HCT116 (cell line): ENCODE results near the gene DHX57. TPM values are rescaled to one million over a fixed set of nuclear protein-coding genes. Genes with fewer than 3 reads are reported as not detected.

ENCODE experiments used
- ATAC-seq: fragments of 200-7000 bp; cut with Tn5 transposase; 2 replicates; pipeline ENCODE4 v1.9.1; 2020; ENCODE audit warnings: mild to moderate bottlenecking, moderate library complexity
- BruUV-seq: library from RNA; stranded (reverse); fragments of 400-500 nt; replicated peaks from 2 replicates; lab custom pipeline; 2021; lab: Mats Ljungman, UMichigan
- CTCF ChIA-PET: fragments of 300-600 bp; sonication (Branson Sonifier 250); formaldehyde crosslinking; loops from one replicate; lab custom pipeline; 2021; ENCODE audit warnings: antibody characterized with exemption; lab: Charles Lee
- POLR2A ChIA-PET: fragments of 300-600, 350-600 bp; sonication (Branson Sonifier 250); formaldehyde crosslinking; loops from one replicate; lab custom pipeline; 2021; ENCODE audit warnings: antibody characterized with exemption; lab: Charles Lee
- RAD21 ChIA-PET, 2 experiments: fragments of 300-600 bp; sonication (Branson Sonifier 250); formaldehyde crosslinking; loops; one replicate each; lab custom pipeline; 2023; ENCODE audit warnings: low total read pairs in 2 of 2; ENCODE audit not compliant: uncharacterized antibody in 2 of 2, unreplicated experiment in 2 of 2, low non-redundant PET in 1 of 2; lab: Charles Lee
- DNase-seq: peaks from one replicate; pipeline ENCODE4 v3.0.0-alpha.2; 2010; ENCODE audit warnings: low read depth, low spot score
- H2AFZ ChIP-seq: fragments of 200-600 bp; shearing (Covaris generic), sonication (generic); 2 replicates; pipeline ENCODE4 v1.6.1; 2017; ENCODE audit warnings: low read depth, mixed run types, mixed read lengths, antibody characterized with exemption, low read length; ENCODE audit not compliant: poor library complexity, severe bottlenecking
- H3K27ac ChIP-seq: 2 replicates; pipeline ENCODE4 v1.5.1; 2012; ENCODE audit warnings: low read depth, low read length
- H3K27me3 ChIP-seq: fragments of 200-600 bp; sonication (generic); 2 replicates; pipeline ENCODE4 v1.6.1; 2016; ENCODE audit warnings: mixed run types, low read length, mixed read lengths; ENCODE audit not compliant: insufficient read depth
- H3K36me3 ChIP-seq, 2 experiments: fragments of 200-500 bp in 1 of 2; fragments of 200-600 bp in 1 of 2; sonication (Bioruptor generic) in 1 of 2; sonication (generic) in 1 of 2; 2 replicates each; pipeline versions ENCODE4 v1.5.1 to v1.6.1; 2014 to 2016; ENCODE audit warnings: low read length in 2 of 2, inconsistent platforms in 1 of 2, mixed read lengths in 1 of 2, mixed run types in 1 of 2; ENCODE audit not compliant: insufficient read depth in 2 of 2, control insufficient read depth in 1 of 2
- H3K4me1 ChIP-seq, 2 experiments: fragments of 200-600 bp in 1 of 2; sonication (generic) in 1 of 2; 2 replicates each; pipeline versions ENCODE4 v1.5.1 to v1.6.1; 2012 to 2017; ENCODE audit warnings: low read length in 2 of 2, inconsistent platforms in 1 of 2, mild to moderate bottlenecking in 1 of 2, mixed read lengths in 1 of 2, mixed run types in 1 of 2, moderate library complexity in 1 of 2; ENCODE audit not compliant: insufficient read depth in 2 of 2, control insufficient read depth in 1 of 2
- H3K4me2 ChIP-seq: fragments of 200-600 bp; sonication (generic); 2 replicates; pipeline ENCODE4 v1.6.1; 2017; ENCODE audit warnings: mixed run types, low read length, mixed read lengths
- H3K4me3 ChIP-seq, 2 experiments: fragments of 200-600 bp in 1 of 2; sonication (generic) in 1 of 2; replicated peaks in 1 of 2; 2 replicates each; pipeline ENCODE4 v1.5.1; 2011 to 2016; ENCODE audit warnings: low read length in 2 of 2, control low read depth in 1 of 2, low read depth in 1 of 2, mild to moderate bottlenecking in 1 of 2, mixed read lengths in 1 of 2, mixed run types in 1 of 2
- H3K79me2 ChIP-seq: fragments of 200-600 bp; sonication (generic); 2 replicates; pipeline ENCODE4 v1.6.1; 2017; ENCODE audit warnings: mild to moderate bottlenecking, mixed run types, low read length, moderate library complexity, mixed read lengths; ENCODE audit not compliant: insufficient read depth
- H3K9ac ChIP-seq: fragments of 200-600 bp; sonication (generic); 2 replicates; pipeline ENCODE4 v1.6.1; 2016; ENCODE audit warnings: low read length, mixed read lengths
- H3K9me2 ChIP-seq: fragments of 200-600 bp; sonication (generic), shearing (Covaris generic); 2 replicates; pipeline ENCODE4 v1.6.1; 2017; ENCODE audit warnings: mixed run types, mild to moderate bottlenecking, moderate library complexity; ENCODE audit not compliant: insufficient read depth
- H3K9me3 ChIP-seq, 2 experiments: fragments of 200-500 bp in 1 of 2; fragments of 200-600 bp in 1 of 2; sonication (Bioruptor generic) in 1 of 2; sonication (generic) in 1 of 2; 2 replicates each; pipeline ENCODE4 v1.6.1; 2014 to 2017; ENCODE audit warnings: low read length in 2 of 2, mixed read lengths in 2 of 2, inconsistent platforms in 1 of 2, low read depth in 1 of 2, mild to moderate bottlenecking in 1 of 2, mixed run types in 1 of 2, moderate library complexity in 1 of 2; ENCODE audit not compliant: control insufficient read depth in 1 of 2, insufficient read depth in 1 of 2
- H4K20me1 ChIP-seq: fragments of 200-600 bp; sonication (generic), shearing (Covaris generic); 2 replicates; pipeline ENCODE4 v1.6.1; 2017; ENCODE audit warnings: mixed run types, mild to moderate bottlenecking, moderate library complexity; ENCODE audit not compliant: insufficient read depth
- CEBPB ChIP-seq: IDR thresholded peaks from 2 replicates; pipeline ENCODE4 v1.6.1; 2012; ENCODE audit warnings: low read depth
- EZH2 ChIP-seq: fragments of 200-600 bp; sonication (generic); IDR thresholded peaks from 2 replicates; pipeline ENCODE4 v1.6.1; 2017; ENCODE audit warnings: antibody characterized with exemption, mixed run types
- EZH2phosphoT487 ChIP-seq: fragments of 200-600 bp; IDR thresholded peaks from 2 replicates; pipeline ENCODE4 v1.6.1; 2018; ENCODE audit warnings: antibody characterized with exemption, borderline replicate concordance
- POLR2A ChIP-seq: IDR thresholded peaks from 2 replicates; pipeline ENCODE4 v1.7.0; 2011; ENCODE audit warnings: borderline replicate concordance; ENCODE audit not compliant: insufficient read depth, insufficient read length; ENCODE audit errors: extremely low read depth
- POLR2AphosphoS5 ChIP-seq: IDR thresholded peaks from 2 replicates; pipeline ENCODE4 v1.6.1; 2011; ENCODE audit warnings: mild to moderate bottlenecking, low read depth, low read length, moderate library complexity
- RAD21 ChIP-seq: IDR thresholded peaks from 2 replicates; pipeline ENCODE4 v1.6.1; 2012; ENCODE audit warnings: low read depth, mild to moderate bottlenecking
- SP1 ChIP-seq: IDR thresholded peaks from 2 replicates; pipeline ENCODE4 v1.6.1; 2012; ENCODE audit warnings: low read depth
- YY1 ChIP-seq: IDR thresholded peaks from 2 replicates; pipeline ENCODE4 v1.6.1; 2011; ENCODE audit warnings: low read length, low read depth, moderate library complexity, mild to moderate bottlenecking; ENCODE audit not compliant: insufficient replicate concordance; ENCODE audit errors: extremely low read depth
- ZNF274 ChIP-seq: fragments of 200-500 bp; sonication (Bioruptor generic); IDR thresholded peaks from 2 replicates; pipeline ENCODE4 v1.6.1; 2014; ENCODE audit warnings: mild to moderate bottlenecking, low read depth, low read length, inconsistent platforms
- intact Hi-C: fragments of 100-400 bp; cut with micrococcal nuclease; formaldehyde crosslinking; loops from 2 replicates; pipeline ENCODE4 v1.10.0; 2022
- total RNA-seq: library from RNA; stranded (reverse); gene quantifications from one replicate; pipeline ENCODE4 v1.2.1, GENCODE V29; 2021; ENCODE audit not compliant: unreplicated experiment
- TF ChIP-seq, protein P1 (sequence below): IDR thresholded peaks from 2 replicates; pipeline ENCODE4 v1.6.1; 2011; ENCODE audit warnings: mild to moderate bottlenecking, low read length, moderate library complexity; ENCODE audit not compliant: insufficient replicate concordance; ENCODE audit errors: extremely low read depth
- TF ChIP-seq, protein P2 (sequence below): IDR thresholded peaks from 2 replicates; pipeline ENCODE4 v1.6.1; 2012

DHX57 gene
- total RNA-seq, 1 experiment from 2014 or later, result 19.4 TPM

DNA sequence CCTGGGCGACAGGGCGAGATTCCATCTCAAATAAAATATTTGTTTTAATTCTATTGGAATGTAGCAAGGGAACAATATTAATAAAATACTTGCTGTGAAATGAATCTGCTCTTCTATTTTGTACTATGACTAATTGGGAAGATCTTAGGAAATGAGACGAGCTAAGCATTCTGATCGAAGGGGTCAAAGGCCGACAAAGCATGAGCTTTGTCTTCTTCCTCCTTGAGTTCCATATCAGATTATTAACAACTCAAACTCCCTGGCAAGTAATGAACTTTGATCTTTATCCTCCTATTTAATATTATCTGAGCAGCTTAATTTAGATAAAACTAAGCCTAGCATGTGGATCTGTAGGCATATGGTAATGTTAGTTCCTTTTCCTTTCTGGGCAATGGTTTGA lies 82.2 kb downstream of the DHX57 start:
- ATAC-seq (no peak), DNase-seq (no peak)
- Histone ChIP-seq H3K79me2 (no peaks in the 10 kb centered on the region), H4K20me1 (no peaks in the 10 kb centered on the region), H3K4me2 (no peak overlapping the region), H3K27ac (no peak overlapping the region), H2AFZ (no peak overlapping the region), H3K9ac (no peak overlapping the region), H3K9me2 (no peaks in the 10 kb centered on the region), H3K4me1 (peaks cover 0 to 8% of the 10 kb centered on the region in 2 experiments; a peak in 1 of 4 replicates), H3K9me3 (no peaks in the 10 kb centered on the region), H3K36me3 (no peaks in the 10 kb centered on the region), H3K4me3 (no peak overlapping the region), H3K27me3 (no peaks in the 10 kb centered on the region)
- CTCF ChIA-PET, result no interaction called here
- no TSS peak for BruUV-seq
- RAD21 ChIA-PET, result no interaction called here
- POLR2A ChIA-PET, result interaction anchor here (1.3 kb wide), 1 partner anchor 42 kb away, joined by 4 read pairs; the partner anchor contains the start of gene SRSF7
- intact Hi-C loops, result no loop called here
- TF ChIP-seq POLR2AphosphoS5 (no peak), ZNF274 (no peak), EZH2phosphoT487 (no peak), CEBPB (no peak), SP1 (no peak), EZH2 (no peak), POLR2A (no peak), RAD21 (no peak), YY1 (no peak)
- TF ChIP-seq, protein P1, sequence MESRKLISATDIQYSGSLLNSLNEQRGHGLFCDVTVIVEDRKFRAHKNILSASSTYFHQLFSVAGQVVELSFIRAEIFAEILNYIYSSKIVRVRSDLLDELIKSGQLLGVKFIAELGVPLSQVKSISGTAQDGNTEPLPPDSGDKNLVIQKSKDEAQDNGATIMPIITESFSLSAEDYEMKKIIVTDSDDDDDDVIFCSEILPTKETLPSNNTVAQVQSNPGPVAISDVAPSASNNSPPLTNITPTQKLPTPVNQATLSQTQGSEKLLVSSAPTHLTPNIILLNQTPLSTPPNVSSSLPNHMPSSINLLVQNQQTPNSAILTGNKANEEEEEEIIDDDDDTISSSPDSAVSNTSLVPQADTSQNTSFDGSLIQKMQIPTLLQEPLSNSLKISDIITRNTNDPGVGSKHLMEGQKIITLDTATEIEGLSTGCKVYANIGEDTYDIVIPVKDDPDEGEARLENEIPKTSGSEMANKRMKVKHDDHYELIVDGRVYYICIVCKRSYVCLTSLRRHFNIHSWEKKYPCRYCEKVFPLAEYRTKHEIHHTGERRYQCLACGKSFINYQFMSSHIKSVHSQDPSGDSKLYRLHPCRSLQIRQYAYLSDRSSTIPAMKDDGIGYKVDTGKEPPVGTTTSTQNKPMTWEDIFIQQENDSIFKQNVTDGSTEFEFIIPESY, result no peak
- TF ChIP-seq, protein P2, sequence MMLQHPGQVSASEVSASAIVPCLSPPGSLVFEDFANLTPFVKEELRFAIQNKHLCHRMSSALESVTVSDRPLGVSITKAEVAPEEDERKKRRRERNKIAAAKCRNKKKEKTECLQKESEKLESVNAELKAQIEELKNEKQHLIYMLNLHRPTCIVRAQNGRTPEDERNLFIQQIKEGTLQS, result no peak
